Loucy (cell line): Measurements from ENCODE around the gene TRIM13.

ENCODE experiments used
- H2AFZ ChIP-seq: fragments of 200-600 bp; sonication (generic); 2 replicates; pipeline ENCODE4 v1.6.0; 2016; ENCODE audit warnings: antibody characterized with exemption, mild to moderate bottlenecking, low read length, moderate library complexity
- H3F3A ChIP-seq: fragments of 200-600 bp; 2 replicates; pipeline ENCODE4 v1.6.0; 2016; ENCODE audit warnings: antibody characterized with exemption, low read depth, mild to moderate bottlenecking
- H3K27me3 ChIP-seq: fragments of 200-600 bp; sonication (generic); 2 replicates; pipeline ENCODE4 v1.6.1; 2014; ENCODE audit warnings: low read length, mild to moderate bottlenecking; ENCODE audit not compliant: insufficient read depth, poor library complexity, severe bottlenecking
- H3K36me3 ChIP-seq: fragments of 200-600 bp; sonication (generic); 2 replicates; pipeline ENCODE4 v1.6.1; 2016; ENCODE audit warnings: low read length; ENCODE audit not compliant: insufficient read depth
- H3K4me1 ChIP-seq: fragments of 200-600 bp; sonication (generic); 2 replicates; pipeline ENCODE4 v1.5.1; 2014; ENCODE audit warnings: low read length, mild to moderate bottlenecking; ENCODE audit not compliant: insufficient read depth, poor library complexity, severe bottlenecking
- H3K4me2 ChIP-seq: fragments of 200-600 bp; sonication (generic); 2 replicates; pipeline ENCODE4 v1.6.0; 2014; ENCODE audit warnings: antibody characterized with exemption, low read length, low read depth, mild to moderate bottlenecking; ENCODE audit not compliant: poor library complexity, severe bottlenecking
- H3K4me3 ChIP-seq: fragments of 200-600 bp; sonication (generic); 2 replicates; pipeline ENCODE4 v1.5.1; 2014; ENCODE audit warnings: low read length, mild to moderate bottlenecking, mixed read lengths; ENCODE audit not compliant: poor library complexity, severe bottlenecking
- H3K79me2 ChIP-seq: fragments of 200-600 bp; sonication (generic); 2 replicates; pipeline ENCODE4 v1.6.1; 2014; ENCODE audit warnings: low read length; ENCODE audit not compliant: insufficient read depth
- H3K9ac ChIP-seq: fragments of 200-600 bp; sonication (generic); 2 replicates; pipeline ENCODE4 v1.6.0; 2014; ENCODE audit warnings: mild to moderate bottlenecking, low read depth, low read length, moderate library complexity; ENCODE audit not compliant: poor library complexity, severe bottlenecking
- H3K9me2 ChIP-seq: fragments of 200-600 bp; sonication (generic); replicated peaks from 2 replicates; pipeline ENCODE4 v1.6.1; 2016; ENCODE audit warnings: low read depth, low read length, mixed read lengths
- H3K9me3 ChIP-seq: fragments of 200-600 bp; sonication (generic); 2 replicates; pipeline ENCODE4 v1.6.1; 2014; ENCODE audit warnings: mild to moderate bottlenecking, antibody characterized with exemption, low read length, low read depth; ENCODE audit not compliant: insufficient read depth
- H4K20me1 ChIP-seq: fragments of 200-600 bp; sonication (generic); 2 replicates; pipeline ENCODE4 v1.6.0; 2014; ENCODE audit warnings: antibody characterized with exemption, low read length, mild to moderate bottlenecking; ENCODE audit not compliant: insufficient read depth, poor library complexity, severe bottlenecking
- EZH2phosphoT487 ChIP-seq: fragments of 200-600 bp; IDR thresholded peaks from 2 replicates; pipeline ENCODE4 v1.6.1; 2018; ENCODE audit warnings: antibody characterized with exemption, mild to moderate bottlenecking, moderate library complexity, borderline replicate concordance
- TF ChIP-seq, protein P1 (sequence below): fragments of 200-600 bp; sonication (generic); conservative IDR thresholded peaks from 2 replicates; pipeline ENCODE4 v1.5.1; 2014; ENCODE audit warnings: mild to moderate bottlenecking, antibody characterized with exemption, low read length

Gene TRIM13

DNA sequence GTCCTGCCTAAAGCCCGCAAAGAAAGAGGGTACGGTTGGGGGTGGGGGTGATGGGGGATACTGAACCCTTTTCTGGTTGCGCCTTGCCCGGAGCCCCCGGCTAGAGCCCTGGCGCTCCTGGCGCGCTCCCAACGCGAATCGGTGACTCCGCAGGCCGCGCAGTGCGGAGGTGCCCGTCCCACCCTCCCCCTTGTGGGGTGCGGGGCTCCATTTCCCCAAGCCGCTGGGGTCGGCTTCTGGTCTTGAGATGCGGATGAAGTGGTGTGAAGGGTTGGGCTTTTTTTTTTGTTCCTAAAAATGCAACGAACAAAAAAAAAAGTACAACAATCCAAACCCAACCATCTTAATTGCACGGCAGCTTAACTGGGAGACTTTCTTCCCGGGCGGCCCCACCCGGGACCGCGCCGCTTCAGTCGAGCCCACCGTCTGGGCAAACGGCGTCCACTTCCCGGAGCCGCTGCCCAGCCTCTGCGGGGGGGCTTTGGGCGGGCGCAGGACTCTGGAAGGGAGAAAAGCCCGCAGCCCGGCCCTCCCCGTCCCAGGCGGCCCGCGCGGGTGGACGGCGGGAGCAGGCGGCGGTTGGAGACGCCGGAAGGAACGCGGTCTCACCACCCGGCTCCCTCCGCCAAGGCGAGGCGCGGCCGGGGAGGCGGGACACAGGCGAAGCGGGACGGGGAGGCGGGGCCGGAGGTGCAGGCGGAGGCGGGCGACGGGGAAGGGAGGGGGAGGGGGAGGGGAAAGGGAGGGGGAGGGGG is 504 bp upstream of the TRIM13 start:
- H3K27me3 ChIP-seq: no peaks in the 10 kb centered on the region
- H4K20me1 ChIP-seq: peaks cover 36% of the 10 kb centered on the region
- H3K9me3 ChIP-seq: no peaks in the 10 kb centered on the region
- peak overlapping the region; percentile 88 for H2AFZ ChIP-seq
- no peaks in the 10 kb centered on the region for H3K9me2 ChIP-seq
- peaks cover 46% of the 10 kb centered on the region for H3K79me2 ChIP-seq
- H3K4me1 ChIP-seq: peaks cover 42% of the 10 kb centered on the region
- H3K36me3 ChIP-seq: peaks cover 3% of the 10 kb centered on the region; the same call in 1 of the 2 replicates
- no peaks in the 10 kb centered on the region for H3F3A ChIP-seq
- peak overlapping the region; percentile 78 for H3K4me2 ChIP-seq
- peak overlapping the region; percentile 84 for H3K4me3 ChIP-seq
- TF ChIP-seq EZH2phosphoT487: no peak
- TF ChIP-seq, protein P1, sequence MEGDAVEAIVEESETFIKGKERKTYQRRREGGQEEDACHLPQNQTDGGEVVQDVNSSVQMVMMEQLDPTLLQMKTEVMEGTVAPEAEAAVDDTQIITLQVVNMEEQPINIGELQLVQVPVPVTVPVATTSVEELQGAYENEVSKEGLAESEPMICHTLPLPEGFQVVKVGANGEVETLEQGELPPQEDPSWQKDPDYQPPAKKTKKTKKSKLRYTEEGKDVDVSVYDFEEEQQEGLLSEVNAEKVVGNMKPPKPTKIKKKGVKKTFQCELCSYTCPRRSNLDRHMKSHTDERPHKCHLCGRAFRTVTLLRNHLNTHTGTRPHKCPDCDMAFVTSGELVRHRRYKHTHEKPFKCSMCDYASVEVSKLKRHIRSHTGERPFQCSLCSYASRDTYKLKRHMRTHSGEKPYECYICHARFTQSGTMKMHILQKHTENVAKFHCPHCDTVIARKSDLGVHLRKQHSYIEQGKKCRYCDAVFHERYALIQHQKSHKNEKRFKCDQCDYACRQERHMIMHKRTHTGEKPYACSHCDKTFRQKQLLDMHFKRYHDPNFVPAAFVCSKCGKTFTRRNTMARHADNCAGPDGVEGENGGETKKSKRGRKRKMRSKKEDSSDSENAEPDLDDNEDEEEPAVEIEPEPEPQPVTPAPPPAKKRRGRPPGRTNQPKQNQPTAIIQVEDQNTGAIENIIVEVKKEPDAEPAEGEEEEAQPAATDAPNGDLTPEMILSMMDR: no peak
- peak overlapping the region; percentile 96 for H3K9ac ChIP-seq

DNA sequence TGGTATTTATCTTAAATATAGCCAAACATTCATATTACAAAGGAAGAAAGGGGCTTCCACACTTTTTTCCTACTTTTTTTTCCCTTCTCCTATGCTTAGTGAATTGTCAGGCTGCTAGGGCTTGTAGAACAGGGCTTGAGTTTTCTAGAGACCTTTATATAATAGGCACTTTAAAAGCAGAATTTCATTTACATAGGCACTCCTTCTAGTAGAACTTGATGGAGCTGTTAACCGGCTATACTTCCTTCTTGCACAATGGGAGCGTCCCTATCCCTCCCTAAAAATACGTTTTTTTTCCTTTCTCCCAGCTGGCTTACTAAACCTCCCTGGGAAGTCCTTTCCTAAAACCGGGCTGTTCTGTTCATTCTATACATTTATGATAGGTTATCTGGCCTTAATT is 1.1 kb downstream of the TRIM13 start:
- Histone ChIP-seq H3K27me3 (no peaks in the 10 kb centered on the region), H3K4me2 (peak overlapping the region; percentile 92), H4K20me1 (peaks cover 52% of the 10 kb centered on the region), H3F3A (no peaks in the 10 kb centered on the region), H3K79me2 (peaks cover 63% of the 10 kb centered on the region), H3K9me3 (no peaks in the 10 kb centered on the region), H3K36me3 (peaks cover 3% of the 10 kb centered on the region; the same call in 1 of the 2 replicates), H3K9me2 (no peaks in the 10 kb centered on the region), H3K4me3 (peak overlapping the region; percentile 86), H2AFZ (no peak overlapping the region), H3K9ac (peak overlapping the region; percentile 99), H3K4me1 (peaks cover 57% of the 10 kb centered on the region)
- TF ChIP-seq, protein P1: no peak
- no peak for TF ChIP-seq EZH2phosphoT487

DNA sequence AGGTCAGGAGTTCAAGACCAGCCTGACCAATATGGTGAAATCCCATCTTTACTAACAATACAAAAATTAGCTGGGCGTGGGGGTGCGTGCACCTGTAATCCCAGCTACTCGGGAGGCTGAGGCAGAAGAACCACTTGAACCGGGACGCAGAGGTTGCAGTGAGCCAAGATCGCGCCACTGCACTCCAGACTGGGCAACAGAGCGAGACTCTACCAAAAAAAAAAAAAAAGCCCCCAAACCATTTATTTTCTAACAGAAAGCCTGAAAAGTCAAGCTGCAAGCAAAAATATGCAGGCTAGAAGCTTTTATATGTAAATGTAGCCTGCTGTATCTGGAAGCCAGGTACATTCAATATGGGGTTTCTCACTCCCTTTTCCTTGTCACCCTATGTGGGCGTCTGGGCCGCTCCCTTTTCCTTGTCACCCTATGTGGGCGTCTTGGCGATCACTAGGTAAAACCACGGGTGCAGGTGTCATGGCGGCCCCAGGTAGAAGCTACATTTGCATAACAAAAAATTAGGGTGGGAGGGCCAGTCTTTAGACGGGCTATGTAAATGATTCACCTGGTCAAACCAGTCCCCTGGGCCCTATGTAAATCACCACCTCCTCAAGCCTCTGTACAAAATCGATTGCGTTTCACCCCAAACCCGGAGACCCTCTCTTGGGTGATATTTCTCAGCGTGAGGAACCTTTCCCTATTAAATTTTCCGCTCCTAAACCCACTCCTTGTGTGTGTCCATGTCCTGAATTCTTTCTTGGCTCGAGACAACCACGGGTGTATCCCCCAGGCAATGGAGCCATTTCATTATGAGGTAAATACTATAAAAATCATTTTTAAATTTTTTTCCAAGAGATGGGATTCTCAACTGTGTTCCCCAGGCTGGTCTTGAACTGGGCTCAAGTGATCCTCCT is 2.1 kb downstream of the TRIM13 start:
- H3K9ac ChIP-seq: peak overlapping the region; percentile 99
- no peaks in the 10 kb centered on the region for H3K9me3 ChIP-seq
- no peaks in the 10 kb centered on the region for H3K9me2 ChIP-seq
- H3K4me1 ChIP-seq: peaks cover 66% of the 10 kb centered on the region
- no peak for TF ChIP-seq EZH2phosphoT487
- TF ChIP-seq, protein P1: no peak
- H3K36me3 ChIP-seq: peaks cover 3% of the 10 kb centered on the region; the same call in 1 of the 2 replicates
- peaks cover 73% of the 10 kb centered on the region for H3K79me2 ChIP-seq
- no peaks in the 10 kb centered on the region for H3F3A ChIP-seq
- H3K27me3 ChIP-seq: no peaks in the 10 kb centered on the region
- H4K20me1 ChIP-seq: peaks cover 62% of the 10 kb centered on the region
- H3K4me2 ChIP-seq: peak overlapping the region; percentile 92
- H3K4me3 ChIP-seq: peak overlapping the region; percentile 86
- H2AFZ ChIP-seq: no peak overlapping the region
